HG02981 (cell line): ENCODE results near the gene HCRTR2.
"Not testable (repeated sequence)": the region's sequence is repeated elsewhere in the genome, so short reads cannot be mapped to it uniquely, and the experiment has no call there.

ENCODE experiments used
- ATAC-seq: cut with Tn5 transposase; IDR thresholded peaks from one replicate; pipeline ENCODE4 v1.9.1; 2021; ENCODE audit warnings: mild to moderate bottlenecking, moderate library complexity; ENCODE audit not compliant: unreplicated experiment

Gene HCRTR2

DNA sequence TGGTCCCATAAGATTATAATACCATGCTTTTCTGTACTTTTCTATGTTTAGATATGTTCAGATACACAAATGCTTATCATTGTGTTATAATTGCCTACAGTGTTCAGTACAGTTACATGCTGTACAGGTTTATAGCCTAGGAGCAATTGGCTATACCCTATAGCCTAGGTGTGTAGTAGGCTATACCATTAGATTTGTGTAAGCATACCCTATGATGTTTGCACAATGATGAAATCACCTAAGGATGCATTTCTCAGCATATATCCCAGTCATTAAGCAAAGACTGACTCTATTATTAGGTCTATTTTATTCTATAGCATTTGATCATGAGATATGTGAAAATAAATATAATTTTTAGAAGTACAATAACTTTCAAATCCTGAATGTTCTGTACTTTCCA lies 36.6 kb downstream of the HCRTR2 start:
- ATAC-seq: no peak

DNA sequence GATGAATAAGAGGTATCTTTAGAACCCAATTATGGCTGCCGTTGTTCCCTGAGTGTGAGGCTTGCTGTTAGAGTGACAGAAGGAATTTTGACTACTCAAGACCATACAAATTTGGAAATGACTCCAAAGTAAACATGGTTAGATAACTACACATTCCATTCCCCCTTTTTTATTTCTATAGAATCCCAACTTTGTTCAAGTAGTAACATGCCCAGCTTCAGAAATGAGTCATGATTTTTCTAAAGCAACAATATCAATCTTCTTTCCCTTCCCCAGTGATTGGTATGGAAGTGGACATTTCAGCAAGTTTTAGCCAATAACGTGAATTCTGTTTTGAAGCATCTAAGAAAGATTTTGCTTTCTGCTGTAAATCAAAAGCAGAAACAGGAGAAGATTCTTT lies 37.8 kb downstream of the HCRTR2 start:
- no peak for ATAC-seq

DNA sequence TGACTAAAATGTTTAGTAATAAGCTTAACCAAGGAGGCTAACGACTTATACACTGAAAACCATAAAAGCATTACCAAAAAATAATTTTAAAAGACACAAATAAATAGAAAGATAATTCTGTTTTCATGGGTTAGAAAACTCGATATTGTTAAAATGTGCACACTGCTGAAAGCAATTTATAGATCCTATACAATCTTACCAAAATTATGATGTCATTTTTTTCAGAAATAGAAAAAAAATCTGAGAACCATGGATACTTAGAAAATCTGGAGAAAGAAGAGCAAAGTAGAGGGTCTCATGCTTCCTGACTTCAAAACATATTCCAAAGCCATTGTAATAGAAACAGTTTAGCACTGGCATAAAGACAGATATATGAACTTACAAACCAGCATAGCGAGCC lies 46.6 kb downstream of the HCRTR2 start:
- no peak for ATAC-seq

DNA sequence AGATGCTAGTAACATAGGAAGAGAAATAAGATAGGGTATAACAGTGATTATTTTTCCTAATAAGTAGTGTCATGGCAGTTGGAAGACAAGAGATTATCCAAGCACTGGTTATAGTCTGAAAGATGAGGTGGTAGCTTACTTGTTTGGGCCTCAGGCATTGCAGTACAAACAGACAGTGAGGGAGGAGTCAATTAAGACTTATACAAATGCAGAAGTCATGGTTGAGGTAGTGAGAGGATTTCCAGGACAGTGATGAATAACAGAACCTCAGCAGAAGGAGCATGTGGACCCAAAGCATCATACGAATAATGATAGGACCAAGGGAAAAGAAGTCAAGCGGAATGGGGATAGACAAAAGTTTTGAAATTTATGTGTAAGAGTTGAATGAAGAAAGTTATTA lies 53.5 kb downstream of the HCRTR2 start:
- ATAC-seq: no peak

DNA sequence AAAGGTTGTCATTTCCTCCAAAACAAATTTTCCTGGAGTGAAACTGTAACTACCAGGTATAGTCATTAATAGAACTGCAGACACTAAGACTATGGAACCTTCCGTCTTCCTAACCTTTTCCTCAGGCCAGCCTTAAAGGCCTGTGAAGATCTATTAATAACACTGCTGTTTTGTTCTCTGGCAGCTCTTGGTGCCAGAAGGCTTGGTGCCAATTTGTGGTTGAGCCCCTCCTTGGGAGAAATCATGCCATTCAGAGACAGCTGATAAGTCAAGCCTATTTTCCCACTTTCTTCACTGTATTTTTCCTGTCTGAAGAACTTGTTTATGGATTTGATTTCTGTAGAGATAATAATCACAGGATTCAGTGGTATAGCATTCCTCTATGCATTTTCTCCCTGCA lies 64.8 kb downstream of the HCRTR2 start:
- no peak for ATAC-seq

DNA sequence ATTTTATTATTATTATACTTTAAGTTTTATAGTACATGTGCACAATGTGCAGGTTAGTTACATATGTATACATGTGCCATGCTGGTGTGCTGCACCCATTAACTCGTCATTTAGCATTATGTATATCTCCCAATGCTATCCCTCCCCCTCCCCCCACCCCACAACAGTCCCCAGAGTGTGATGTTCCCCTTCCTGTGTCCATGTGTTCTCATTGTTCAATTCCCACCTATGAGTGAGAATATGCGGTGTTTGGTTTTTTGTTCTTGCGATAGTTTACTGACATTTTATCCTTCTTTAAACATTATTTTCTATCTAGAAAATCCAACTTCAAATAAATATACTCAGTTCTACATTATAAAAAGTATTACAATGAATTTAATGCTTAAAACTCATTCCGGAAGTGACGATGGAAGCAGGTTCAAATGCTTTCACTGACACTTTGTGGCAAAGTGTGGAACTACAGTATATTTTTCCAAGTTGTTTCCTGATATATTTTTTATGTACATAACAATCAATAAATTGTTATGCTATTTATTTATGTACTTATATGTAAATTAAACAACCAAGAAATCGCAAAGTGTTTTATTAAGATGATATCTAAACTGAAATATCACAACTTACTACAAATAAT lies 66.8 kb downstream of the HCRTR2 start:
- ATAC-seq: not testable (repeated sequence)

DNA sequence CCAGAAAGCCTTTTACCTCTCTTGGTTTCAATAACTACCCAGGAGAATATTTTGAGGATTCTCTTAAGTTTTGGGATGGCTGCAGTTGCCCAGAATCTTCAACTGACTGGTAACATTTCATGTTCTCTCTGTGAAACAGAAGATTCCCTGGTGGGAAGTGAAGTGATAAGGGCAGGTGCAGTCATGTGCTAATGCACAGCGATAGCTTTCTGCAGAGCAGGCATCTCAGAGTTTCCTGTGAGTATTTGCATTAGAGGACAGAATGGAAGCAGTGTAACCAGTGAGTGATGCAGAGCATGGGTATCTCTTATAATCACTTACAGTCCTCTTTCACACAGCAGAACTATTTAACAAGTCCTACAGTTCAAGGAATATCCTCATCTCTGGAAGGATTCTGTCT lies 76.1 kb downstream of the HCRTR2 start:
- ATAC-seq: no peak

DNA sequence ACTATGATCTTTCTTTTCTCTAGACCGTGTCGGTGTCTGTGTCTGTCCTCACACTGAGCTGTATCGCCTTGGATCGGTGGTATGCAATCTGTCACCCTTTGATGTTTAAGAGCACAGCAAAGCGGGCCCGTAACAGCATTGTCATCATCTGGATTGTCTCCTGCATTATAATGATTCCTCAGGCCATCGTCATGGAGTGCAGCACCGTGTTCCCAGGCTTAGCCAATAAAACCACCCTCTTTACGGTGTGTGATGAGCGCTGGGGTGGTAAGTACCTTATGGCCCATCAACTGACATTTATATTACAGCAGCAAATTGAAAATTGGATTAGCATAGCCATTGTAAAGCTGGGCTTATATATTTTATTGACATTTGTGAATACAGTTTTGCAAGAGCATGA lies 80.8 kb downstream of the HCRTR2 start:
- no peak for ATAC-seq

DNA sequence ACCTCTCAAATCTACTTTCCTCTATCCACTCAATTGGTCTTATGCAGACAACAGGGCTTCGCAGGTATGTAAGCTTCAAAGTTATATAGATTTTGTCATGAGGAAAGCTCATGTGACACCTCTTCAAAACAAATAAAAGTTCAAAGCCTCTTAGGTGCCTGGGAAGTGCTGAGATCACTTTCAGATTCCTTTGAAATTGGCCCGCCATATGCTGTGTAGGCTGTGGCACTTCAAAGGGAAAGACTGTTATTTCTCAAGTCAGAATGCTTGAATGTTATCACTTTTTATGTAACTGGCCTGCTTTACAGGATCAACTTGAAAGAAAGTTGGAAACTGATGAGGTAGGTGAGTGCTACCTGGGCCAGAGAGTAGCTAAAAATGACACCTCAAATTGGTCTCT lies 85.9 kb downstream of the HCRTR2 start:
- ATAC-seq: no peak

DNA sequence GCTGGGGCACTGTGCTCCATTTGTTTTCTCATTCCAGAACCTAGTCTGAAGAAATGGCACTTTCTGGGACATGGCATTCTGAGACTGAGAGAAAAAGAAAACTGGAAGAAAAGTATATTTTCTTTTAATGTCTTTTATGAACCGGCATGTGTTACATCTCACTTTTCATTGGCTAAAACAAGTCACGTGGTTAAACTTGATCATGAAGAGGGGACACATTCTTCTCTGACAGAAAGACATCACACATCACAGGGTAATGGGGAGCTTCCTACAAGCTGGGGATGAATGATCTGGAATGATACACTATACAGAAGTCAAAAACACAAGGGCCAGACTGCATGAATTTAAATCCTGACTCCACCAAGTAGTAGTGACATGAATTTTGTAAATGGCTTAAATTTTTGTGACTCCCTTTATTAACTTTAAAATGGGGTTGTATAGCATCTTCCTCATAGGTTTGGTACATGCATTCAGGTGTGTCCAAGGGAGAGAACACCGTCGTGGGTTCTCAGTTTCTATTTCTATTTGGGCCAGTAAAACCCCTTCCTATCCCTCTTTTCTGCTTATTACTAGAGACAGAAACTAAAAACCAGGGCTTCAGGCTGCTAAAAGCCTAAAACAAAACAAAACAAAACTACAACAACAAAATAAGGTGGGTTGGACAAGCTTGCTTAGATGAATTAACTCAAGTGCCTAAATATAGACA lies 91.2 kb downstream of the HCRTR2 start:
- no peak for ATAC-seq

DNA sequence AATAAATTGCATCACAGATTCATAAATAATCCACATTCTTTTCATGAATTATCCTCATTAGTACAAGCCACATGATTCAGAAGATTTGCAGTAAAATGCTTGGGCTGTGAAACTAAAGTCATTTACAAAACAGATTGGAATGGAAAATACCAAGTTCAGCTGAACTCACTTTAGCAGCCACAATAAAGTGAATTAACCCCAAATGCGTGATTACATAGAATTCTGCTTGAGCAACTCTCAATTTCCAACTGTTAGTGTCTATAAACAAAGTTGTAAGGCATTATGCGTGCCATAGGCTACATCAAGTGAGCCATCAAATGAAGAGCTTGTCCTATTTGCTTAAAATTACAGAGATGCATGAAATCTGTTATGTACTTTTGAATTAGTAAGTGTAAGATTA lies 92.6 kb downstream of the HCRTR2 start:
- ATAC-seq: no peak

DNA sequence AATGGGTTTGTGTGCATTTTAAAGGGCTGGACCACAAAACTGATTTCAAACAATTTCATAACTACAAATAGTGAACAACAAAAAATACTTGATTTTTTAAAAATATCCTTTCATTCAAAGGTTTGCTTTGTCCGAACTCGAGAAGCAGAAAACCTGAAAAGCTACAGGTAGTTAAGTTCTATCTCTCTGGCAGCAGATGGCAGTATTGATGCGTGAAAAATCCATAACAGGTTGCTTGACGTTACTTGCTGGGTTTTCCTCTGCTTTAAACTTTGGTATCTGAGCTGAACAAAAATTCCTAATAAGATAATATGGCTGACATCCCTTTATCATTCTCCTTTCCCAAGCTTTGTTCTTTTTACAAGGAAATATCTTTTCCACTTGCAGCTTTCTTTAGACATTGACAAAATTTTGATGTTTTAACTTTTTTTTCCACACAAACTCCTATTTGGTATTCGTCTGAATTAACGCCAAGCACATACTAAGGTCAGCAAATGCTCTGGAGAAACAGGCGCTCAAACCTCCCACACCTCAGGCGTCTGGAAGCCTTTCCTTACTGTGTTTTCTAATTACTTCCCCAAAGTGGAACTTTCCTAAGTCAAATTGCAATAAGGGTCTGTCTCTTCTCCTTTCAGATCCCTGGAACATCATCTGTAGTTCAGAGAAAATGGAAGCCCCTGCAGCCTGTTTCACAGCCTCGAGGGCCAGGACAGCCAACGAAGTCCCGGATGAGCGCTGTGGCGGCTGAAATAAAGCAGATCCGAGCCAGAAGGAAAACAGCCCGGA lies 102.6 kb downstream of the HCRTR2 start:
- no peak for ATAC-seq

DNA sequence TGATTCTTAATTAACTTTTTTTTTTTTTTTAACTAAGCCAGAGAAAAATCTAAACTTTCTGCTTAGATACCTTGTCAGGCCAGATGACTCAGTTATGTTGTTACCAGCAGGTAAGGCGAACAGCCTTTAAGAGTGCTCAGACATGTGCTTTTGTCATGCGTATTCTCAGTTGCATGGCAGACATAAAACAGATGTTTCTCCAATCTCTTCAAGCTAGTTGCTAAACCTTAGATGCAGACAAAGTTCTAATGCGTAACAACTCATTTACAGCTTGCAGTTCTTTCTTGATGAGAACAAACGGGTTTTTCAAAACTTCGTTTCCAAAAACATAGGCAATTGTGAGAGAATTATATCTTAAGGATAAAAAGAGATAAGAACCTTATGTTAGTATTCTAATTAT lies 103.3 kb downstream of the HCRTR2 start:
- no peak for ATAC-seq

DNA sequence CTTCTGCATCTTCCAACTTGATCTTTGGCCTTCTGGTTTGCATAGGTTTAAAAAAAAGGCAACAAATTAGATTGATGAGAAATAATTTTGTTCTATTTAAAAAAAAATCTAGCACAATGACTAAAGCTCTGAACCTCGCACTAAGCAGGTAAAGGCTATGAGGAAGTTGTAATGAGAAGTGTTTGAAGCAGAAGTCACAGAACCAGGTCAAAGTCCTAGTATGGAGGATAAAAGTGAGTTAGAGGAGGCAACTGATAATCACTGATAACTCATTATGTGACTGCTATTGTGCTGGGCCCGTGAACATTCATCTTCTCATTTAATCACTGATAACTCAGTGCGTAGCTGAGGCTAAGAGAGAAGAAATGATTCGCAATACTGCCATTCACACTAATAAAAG lies 106.9 kb downstream of the HCRTR2 start:
- no peak for ATAC-seq

DNA sequence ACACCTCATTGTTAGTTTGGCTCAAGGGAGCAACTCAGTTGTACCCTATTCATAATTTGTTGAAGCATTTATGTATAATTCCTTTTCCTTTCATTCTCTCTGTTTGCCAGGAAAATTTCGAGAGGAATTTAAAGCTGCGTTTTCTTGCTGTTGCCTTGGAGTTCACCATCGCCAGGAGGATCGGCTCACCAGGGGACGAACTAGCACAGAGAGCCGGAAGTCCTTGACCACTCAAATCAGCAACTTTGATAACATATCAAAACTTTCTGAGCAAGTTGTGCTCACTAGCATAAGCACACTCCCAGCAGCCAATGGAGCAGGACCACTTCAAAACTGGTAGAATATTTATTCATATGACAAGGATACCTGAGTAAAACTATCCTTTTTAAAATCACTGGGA lies 107.8 kb downstream of the HCRTR2 start:
- ATAC-seq: no peak

DNA sequence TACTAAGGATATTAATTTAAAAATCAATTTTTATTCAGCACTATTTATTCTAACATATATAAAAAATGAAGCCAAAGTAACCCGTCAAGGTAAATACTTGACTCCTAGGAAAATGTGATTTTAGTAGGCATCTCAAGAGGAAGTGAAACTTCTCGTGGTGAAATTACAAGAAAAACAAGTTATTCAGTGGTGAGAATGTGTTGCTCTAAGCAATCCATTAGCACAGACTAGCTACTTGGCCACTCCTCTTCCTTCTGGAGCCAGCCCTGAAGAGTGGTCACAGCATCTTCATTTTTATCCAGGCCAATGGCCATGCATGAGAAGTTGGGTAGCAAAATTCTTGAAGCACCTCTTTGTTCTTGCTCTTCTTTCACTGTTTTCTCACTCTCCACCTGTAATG lies 112.5 kb downstream of the HCRTR2 start:
- no peak for ATAC-seq

DNA sequence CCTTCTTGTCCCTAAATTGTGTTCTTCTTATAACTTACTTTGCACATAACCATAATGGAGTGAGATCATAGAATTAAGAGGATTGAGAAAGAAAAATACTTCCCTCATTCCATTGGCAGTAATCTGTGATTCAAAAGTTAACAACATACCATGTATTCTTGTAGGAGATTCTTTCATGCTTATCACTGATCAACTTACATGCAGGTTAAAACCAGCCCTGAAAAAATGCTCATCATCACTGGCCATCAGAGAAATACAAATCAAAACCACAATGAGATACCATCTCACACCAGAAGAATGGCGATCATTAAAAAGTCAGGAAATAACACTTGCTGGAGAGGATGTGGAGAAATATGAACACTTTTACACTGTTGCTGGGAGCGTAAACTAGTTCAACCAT lies 116.4 kb downstream of the HCRTR2 start:
- no peak for ATAC-seq

DNA sequence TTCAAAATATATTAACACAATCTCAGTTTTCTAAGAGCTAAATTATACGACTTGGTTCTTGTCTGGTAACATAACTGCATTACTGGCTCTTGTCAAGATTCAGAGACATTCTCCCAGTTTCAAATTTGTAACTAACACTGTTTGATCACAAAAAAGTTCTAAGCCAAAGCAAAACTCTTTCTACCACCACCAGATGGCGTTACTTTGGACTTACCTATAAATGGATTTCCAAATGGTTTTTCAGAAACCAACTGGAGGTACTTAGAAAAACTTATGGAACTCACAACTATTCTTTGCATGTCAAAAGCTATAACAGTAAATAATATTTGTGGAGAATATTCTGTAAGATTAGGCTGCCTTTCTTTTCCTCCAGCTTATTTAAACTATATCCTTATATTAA lies 118.8 kb downstream of the HCRTR2 start:
- no peak for ATAC-seq

DNA sequence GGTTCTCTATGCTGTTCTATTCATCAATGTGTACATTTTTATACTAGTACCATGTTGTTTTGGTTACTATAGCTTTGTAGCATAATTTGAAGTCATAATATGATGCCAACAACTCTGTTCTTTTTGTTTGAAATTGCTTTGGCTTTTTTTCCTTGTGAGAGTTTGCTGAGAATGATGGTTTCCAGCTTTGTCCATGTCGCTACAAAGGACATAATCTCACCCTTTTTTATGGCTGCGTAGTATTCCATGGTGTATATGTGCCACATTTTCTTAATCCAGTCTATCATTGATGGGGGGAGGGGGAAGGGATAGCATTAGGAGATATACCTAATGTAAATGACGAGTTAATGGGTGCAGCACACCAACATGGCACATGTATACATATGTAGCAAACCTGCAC lies 122.9 kb downstream of the HCRTR2 start:
- ATAC-seq: not testable (repeated sequence)

DNA sequence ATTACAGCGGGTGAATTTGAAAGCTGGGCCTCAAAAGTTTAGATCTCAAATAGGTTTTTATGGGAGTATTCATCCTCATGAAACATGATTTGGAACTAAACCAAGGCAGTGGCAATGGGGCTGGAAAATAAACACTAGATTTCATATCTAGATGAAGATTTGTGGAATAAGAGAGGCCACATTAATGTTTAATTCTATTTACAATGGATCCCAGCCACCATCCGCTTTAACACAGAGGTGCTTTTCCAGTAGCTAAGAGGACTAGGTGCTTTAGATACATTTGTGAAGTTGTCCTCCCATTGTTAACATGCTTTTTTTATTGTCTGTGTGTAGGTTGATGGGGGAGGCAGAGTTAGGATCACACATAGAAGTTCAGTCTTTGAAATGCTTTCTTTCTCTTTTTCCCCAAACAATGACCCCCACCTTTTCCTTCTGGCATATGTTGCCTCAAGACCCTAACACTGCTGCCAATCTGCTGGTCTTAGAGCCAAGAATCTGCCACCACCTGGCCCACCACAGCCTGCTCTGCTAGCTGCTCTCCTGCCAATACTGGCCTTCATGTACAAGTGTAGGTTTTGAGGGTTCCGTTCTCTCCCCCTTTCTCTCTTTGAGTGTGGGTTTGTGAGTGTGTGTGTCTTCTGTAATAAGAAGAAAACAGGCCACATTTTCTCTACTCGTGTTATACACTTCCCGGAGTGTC lies 125.1 kb downstream of the HCRTR2 start:
- no peak for ATAC-seq

DNA sequence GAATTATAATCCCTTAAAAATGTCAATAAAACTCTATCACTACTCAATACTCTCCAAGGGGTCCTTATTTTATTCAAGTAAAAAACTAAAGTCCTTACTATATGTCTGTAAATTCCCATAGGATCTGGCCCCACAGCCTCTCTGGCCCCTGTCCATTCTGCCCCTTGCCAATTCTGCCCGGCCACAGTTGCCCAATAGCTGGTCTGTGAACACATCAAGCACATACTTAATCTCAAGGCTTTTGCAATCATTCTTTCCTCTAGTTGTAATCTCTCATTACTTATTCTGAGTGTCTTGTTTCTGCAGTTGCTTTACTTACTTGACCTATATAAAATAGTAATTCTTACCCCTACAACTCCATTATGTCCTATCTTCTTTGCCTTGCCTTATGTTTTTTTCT lies 130.4 kb downstream of the HCRTR2 start:
- ATAC-seq: no peak
